ENCODE measurements around the gene ZNRF1. TPM values are rescaled to one million over a fixed set of nuclear protein-coding genes. Genes with fewer than 3 reads are reported as not detected.

ZNRF1 gene
- total and polyA plus RNA-seq, 10 of the 15 experiments (the other 5 are each of a cell fraction or from before 2014, with no cell fraction given): 5.8 to 25.9 (median 14.3) TPM

DNA sequence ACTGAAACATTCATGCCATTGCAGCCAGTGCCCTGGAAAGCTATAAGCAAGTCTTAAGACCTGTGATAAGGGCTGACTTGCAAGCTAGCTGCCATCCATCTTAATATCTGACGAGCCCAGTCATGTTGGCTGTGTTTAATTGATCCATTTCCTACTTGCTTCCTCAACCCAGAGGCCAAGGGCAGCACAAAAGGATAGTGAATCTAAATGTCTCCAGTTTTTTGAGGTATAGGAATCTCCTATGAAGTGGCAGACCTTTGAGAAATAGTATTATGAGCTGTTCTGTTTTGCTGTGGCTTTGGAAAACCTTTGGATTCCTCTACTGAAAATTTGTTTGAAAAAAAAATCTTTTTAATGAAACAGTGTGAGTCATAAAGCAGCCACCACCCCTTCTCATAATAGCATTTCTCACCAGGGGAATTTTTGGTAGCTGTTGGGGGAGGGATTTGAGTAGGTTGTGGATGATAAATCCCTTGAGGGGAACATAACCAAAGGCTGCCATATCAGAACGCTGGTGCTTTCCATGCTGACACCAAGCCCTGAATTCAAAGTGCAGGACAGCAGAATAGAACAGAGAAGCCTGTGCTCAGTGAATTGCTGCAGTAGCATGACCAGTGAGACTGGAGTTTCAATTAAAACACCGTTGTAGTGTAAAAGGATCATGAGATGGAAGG lies 12.9 kb downstream of the ZNRF1 start (continued):
- no peak for TF ChIP-seq KLF5 (IDR thresholded peaks at IDR 0.05; ENCODE audit: partially characterized antibody)
- peak; percentile 22 to 73; a peak in 2 of 4 replicates for TF ChIP-seq BHLHE40 (IDR thresholded peaks at IDR 0.05; ENCODE audit: borderline replicate concordance in 1 of 2, low read depth in 2 of 2, low read length in 1 of 2)
- TF ChIP-seq NR2C2 (IDR thresholded peaks at IDR 0.05; ENCODE audit: borderline replicate concordance, control insufficient read depth, insufficient read length, low read depth): no peak
- peak; percentile 30; the same call in 1 of the 2 replicates for TF ChIP-seq RAD51 (IDR thresholded peaks at IDR 0.05)
- peak; percentile 64 for TF ChIP-seq POLR2A (IDR thresholded peaks at IDR 0.05; ENCODE audit: low read depth, low read length)
- TF ChIP-seq, protein P1, sequence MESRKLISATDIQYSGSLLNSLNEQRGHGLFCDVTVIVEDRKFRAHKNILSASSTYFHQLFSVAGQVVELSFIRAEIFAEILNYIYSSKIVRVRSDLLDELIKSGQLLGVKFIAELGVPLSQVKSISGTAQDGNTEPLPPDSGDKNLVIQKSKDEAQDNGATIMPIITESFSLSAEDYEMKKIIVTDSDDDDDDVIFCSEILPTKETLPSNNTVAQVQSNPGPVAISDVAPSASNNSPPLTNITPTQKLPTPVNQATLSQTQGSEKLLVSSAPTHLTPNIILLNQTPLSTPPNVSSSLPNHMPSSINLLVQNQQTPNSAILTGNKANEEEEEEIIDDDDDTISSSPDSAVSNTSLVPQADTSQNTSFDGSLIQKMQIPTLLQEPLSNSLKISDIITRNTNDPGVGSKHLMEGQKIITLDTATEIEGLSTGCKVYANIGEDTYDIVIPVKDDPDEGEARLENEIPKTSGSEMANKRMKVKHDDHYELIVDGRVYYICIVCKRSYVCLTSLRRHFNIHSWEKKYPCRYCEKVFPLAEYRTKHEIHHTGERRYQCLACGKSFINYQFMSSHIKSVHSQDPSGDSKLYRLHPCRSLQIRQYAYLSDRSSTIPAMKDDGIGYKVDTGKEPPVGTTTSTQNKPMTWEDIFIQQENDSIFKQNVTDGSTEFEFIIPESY (IDR thresholded peaks at IDR 0.05): no peak
- TF ChIP-seq, protein P2, sequence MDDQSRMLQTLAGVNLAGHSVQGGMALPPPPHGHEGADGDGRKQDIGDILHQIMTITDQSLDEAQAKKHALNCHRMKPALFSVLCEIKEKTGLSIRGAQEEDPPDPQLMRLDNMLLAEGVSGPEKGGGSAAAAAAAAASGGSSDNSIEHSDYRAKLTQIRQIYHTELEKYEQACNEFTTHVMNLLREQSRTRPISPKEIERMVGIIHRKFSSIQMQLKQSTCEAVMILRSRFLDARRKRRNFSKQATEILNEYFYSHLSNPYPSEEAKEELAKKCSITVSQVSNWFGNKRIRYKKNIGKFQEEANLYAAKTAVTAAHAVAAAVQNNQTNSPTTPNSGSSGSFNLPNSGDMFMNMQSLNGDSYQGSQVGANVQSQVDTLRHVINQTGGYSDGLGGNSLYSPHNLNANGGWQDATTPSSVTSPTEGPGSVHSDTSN (IDR thresholded peaks at IDR 0.05; ENCODE audit: insufficient replicate concordance, low read depth, low read length): no peak
- peak; percentile 49; the same call in 1 of the 2 replicates for TF ChIP-seq MXI1 (IDR thresholded peaks at IDR 0.05; ENCODE audit: low read depth, low read length)
- no peak for TF ChIP-seq ASH2L (IDR thresholded peaks at IDR 0.05; ENCODE audit: borderline replicate concordance, low read depth)
- peak; percentile 84 for TF ChIP-seq MEF2A (IDR thresholded peaks at IDR 0.05; ENCODE audit: insufficient read depth, low read depth, low read length)
- TF ChIP-seq, protein P3, sequence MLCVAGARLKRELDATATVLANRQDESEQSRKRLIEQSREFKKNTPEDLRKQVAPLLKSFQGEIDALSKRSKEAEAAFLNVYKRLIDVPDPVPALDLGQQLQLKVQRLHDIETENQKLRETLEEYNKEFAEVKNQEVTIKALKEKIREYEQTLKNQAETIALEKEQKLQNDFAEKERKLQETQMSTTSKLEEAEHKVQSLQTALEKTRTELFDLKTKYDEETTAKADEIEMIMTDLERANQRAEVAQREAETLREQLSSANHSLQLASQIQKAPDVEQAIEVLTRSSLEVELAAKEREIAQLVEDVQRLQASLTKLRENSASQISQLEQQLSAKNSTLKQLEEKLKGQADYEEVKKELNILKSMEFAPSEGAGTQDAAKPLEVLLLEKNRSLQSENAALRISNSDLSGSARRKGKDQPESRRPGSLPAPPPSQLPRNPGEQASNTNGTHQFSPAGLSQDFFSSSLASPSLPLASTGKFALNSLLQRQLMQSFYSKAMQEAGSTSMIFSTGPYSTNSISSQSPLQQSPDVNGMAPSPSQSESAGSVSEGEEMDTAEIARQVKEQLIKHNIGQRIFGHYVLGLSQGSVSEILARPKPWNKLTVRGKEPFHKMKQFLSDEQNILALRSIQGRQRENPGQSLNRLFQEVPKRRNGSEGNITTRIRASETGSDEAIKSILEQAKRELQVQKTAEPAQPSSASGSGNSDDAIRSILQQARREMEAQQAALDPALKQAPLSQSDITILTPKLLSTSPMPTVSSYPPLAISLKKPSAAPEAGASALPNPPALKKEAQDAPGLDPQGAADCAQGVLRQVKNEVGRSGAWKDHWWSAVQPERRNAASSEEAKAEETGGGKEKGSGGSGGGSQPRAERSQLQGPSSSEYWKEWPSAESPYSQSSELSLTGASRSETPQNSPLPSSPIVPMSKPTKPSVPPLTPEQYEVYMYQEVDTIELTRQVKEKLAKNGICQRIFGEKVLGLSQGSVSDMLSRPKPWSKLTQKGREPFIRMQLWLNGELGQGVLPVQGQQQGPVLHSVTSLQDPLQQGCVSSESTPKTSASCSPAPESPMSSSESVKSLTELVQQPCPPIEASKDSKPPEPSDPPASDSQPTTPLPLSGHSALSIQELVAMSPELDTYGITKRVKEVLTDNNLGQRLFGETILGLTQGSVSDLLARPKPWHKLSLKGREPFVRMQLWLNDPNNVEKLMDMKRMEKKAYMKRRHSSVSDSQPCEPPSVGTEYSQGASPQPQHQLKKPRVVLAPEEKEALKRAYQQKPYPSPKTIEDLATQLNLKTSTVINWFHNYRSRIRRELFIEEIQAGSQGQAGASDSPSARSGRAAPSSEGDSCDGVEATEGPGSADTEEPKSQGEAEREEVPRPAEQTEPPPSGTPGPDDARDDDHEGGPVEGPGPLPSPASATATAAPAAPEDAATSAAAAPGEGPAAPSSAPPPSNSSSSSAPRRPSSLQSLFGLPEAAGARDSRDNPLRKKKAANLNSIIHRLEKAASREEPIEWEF (IDR thresholded peaks at IDR 0.05; ENCODE audit: insufficient replicate concordance, low read depth, low read length): peak; percentile 59
- TF ChIP-seq TBL1XR1 (IDR thresholded peaks at IDR 0.05; ENCODE audit: low read depth, low read length): peak; percentile 87
- 0 out of 2 replicates have a peak, but pooled peaks have one; percentile 65 for TF ChIP-seq WRNIP1 (IDR thresholded peaks at IDR 0.05; ENCODE audit: borderline replicate concordance, low read depth, low read length)
- peak; percentile 93 for TF ChIP-seq STAT3 (IDR thresholded peaks at IDR 0.05; ENCODE audit: low read depth, low read length)
- TF ChIP-seq, protein P4, sequence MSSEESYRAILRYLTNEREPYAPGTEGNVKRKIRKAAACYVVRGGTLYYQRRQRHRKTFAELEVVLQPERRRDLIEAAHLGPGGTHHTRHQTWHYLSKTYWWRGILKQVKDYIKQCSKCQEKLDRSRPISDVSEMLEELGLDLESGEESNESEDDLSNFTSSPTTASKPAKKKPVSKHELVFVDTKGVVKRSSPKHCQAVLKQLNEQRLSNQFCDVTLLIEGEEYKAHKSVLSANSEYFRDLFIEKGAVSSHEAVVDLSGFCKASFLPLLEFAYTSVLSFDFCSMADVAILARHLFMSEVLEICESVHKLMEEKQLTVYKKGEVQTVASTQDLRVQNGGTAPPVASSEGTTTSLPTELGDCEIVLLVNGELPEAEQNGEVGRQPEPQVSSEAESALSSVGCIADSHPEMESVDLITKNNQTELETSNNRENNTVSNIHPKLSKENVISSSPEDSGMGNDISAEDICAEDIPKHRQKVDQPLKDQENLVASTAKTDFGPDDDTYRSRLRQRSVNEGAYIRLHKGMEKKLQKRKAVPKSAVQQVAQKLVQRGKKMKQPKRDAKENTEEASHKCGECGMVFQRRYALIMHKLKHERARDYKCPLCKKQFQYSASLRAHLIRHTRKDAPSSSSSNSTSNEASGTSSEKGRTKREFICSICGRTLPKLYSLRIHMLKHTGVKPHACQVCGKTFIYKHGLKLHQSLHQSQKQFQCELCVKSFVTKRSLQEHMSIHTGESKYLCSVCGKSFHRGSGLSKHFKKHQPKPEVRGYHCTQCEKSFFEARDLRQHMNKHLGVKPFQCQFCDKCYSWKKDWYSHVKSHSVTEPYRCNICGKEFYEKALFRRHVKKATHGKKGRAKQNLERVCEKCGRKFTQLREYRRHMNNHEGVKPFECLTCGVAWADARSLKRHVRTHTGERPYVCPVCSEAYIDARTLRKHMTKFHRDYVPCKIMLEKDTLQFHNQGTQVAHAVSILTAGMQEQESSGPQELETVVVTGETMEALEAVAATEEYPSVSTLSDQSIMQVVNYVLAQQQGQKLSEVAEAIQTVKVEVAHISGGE (CRISPR knock-in tag; IDR thresholded peaks at IDR 0.05): no peak
- TF ChIP-seq TARDBP (IDR thresholded peaks at IDR 0.05; ENCODE audit: borderline replicate concordance): no peak
- no peak for TF ChIP-seq MTA3 (IDR thresholded peaks at IDR 0.05; ENCODE audit: borderline replicate concordance, low read length)
- no peak for TF ChIP-seq NFXL1 (IDR thresholded peaks at IDR 0.05; ENCODE audit: borderline replicate concordance)

Measured in GM12878 (cell line).